Thyroid gland (tissue), 4 donors: ENCODE data around the gene EMILIN3. TPM values are rescaled to one million over a fixed set of nuclear protein-coding genes. Genes with fewer than 3 reads are reported as not detected.

Source experiments
- DNase-seq, 2 donors: peaks; one replicate each; pipeline ENCODE4 v3.0.0-alpha.2; 2019
- H3K27ac ChIP-seq, 3 donors: fragments of 200-600 bp; sonication (generic); 1 replicate in 2 of 3; 2 replicates in 1 of 3; pipeline ENCODE4 v1.5.1; 2016 to 2019; ENCODE audit warnings: mild to moderate bottlenecking in 1 of 3, moderate library complexity in 1 of 3
- H3K27me3 ChIP-seq: fragments of 200-600 bp; sonication (generic); one replicate; pipeline ENCODE4 v1.5.1; 2019
- H3K36me3 ChIP-seq, 2 donors: fragments of 200-600 bp; sonication (generic); one replicate each; pipeline ENCODE4 v1.5.1; 2016 to 2019
- H3K4me1 ChIP-seq, 2 donors: fragments of 200-600 bp; sonication (generic); one replicate each; pipeline ENCODE4 v1.5.1; 2017 to 2019
- H3K4me3 ChIP-seq, 3 donors: fragments of 200-600 bp; sonication (generic); replicated peaks in 1 of 3; 1 replicate in 2 of 3; 2 replicates in 1 of 3; pipeline ENCODE4 v1.5.1; 2016; ENCODE audit warnings: mild to moderate bottlenecking in 1 of 3
- H3K9me3 ChIP-seq: fragments of 200-600 bp; sonication (generic); one replicate; pipeline ENCODE4 v1.5.1; 2017
- CTCF ChIP-seq, 6 experiments: fragments of 200-600 bp in 3 of 6; fragments of 450-650 bp in 3 of 6; sonication (generic) in 3 of 6; IDR thresholded peaks; one replicate each; pipeline ENCODE4 v1.5.1; 2016 to 2019; ENCODE audit warnings: antibody characterized with exemption in 6 of 6, mild to moderate bottlenecking in 2 of 6, inconsistent platforms in 1 of 6, moderate library complexity in 1 of 6
- POLR2A ChIP-seq, 2 donors: fragments of 450-650 bp; IDR thresholded peaks; one replicate each; pipeline ENCODE4 v1.6.1; 2017; ENCODE audit warnings: antibody characterized with exemption in 2 of 2, mild to moderate bottlenecking in 2 of 2, moderate library complexity in 1 of 2
- WGBS, 2 donors: methylation state at CpG; one replicate each; pipeline ENCODE4 v1.1.5; 2017; 5-methylcytosine and 5-hydroxymethylcytosine counted together
- intact Hi-C: fragments of 100-400 bp; cut with DNase I; formaldehyde crosslinking; loops from one replicate; pipeline ENCODE4 v1.15.1; 2023
- total RNA-seq, 4 donors: library from RNA; depleted of rRNA; stranded (reverse); fragments of >200 nt; gene quantifications; one replicate each; pipeline ENCODE4 v1.2.3, GENCODE V29; 2016

The EMILIN3 gene
- total RNA-seq, 4 donors from 2014 or later: 0.27 to 1.3 (median 0.61) TPM

GRCh38 chr20:41391587-41392001 is 25.0 kb upstream of the EMILIN3 start:
- H3K27ac ChIP-seq: no peak overlapping the region
- peaks cover 0 to 7% of the 10 kb centered on the region in 2 donors for H3K4me1 ChIP-seq
- H3K36me3 ChIP-seq: no peaks in the 10 kb centered on the region
- H3K9me3 ChIP-seq: no peaks in the 10 kb centered on the region
- DNase-seq: peak; percentile 31 to 61
- TF ChIP-seq CTCF (IDR thresholded peaks at IDR 0.05) (no peak), POLR2A (IDR thresholded peaks at IDR 0.05) (no peak)
- no peak overlapping the region for H3K4me3 ChIP-seq
- intact Hi-C loops: no loop called here
- no peaks in the 10 kb centered on the region for H3K27me3 ChIP-seq
- WGBS, 2 donors: 21 to 54% methylated on average over 9 to 10 of the region's 10 CpGs

- no peak for DNase-seq
- Histone ChIP-seq H3K27me3 (no peaks in the 10 kb centered on the region), H3K36me3 (no peaks in the 10 kb centered on the region), H3K9me3 (no peaks in the 10 kb centered on the region), H3K4me1 (peaks cover 0 to 8% of the 10 kb centered on the region in 2 donors), H3K27ac (no peak overlapping the region), H3K4me3 (no peak overlapping the region)
- intact Hi-C loops: no loop called here
- TF ChIP-seq POLR2A (IDR thresholded peaks at IDR 0.05) (no peak), CTCF (IDR thresholded peaks at IDR 0.05) (no peak)
- 96 to 98% methylated on average over 3 of the region's 3 CpGs for WGBS, 2 donors
These were observed 24.3 kb upstream of the EMILIN3 start for GRCh38 chr20:41390889-41391288.

- intact Hi-C loops: no loop called here
These were observed 20.8 kb upstream of the EMILIN3 start for GRCh38 chr20:41387444-41387851.

GRCh38 chr20:41386502-41387427 is 20.1 kb upstream of the EMILIN3 start:
- 66 to 77% methylated on average over 14 of the region's 14 CpGs for WGBS, 2 donors
- no peaks in the 10 kb centered on the region for H3K9me3 ChIP-seq
- no peaks in the 10 kb centered on the region for H3K36me3 ChIP-seq
- H3K27ac ChIP-seq: no peak overlapping the region
- no peak for DNase-seq
- intact Hi-C loops: no loop called here
- peaks cover 0 to 8% of the 10 kb centered on the region in 2 donors for H3K4me1 ChIP-seq
- no peaks in the 10 kb centered on the region for H3K27me3 ChIP-seq
- no peak overlapping the region for H3K4me3 ChIP-seq
- TF ChIP-seq CTCF (IDR thresholded peaks at IDR 0.05) (no peak), POLR2A (IDR thresholded peaks at IDR 0.05) (no peak)

More at GRCh38 chr20:41387444-41387851, 20.8 kb upstream of the EMILIN3 start:
- TF ChIP-seq POLR2A (IDR thresholded peaks at IDR 0.05) (no peak), CTCF (IDR thresholded peaks at IDR 0.05) (no peak)
- WGBS, 2 donors: 40 to 43% methylated on average over 9 of the region's 9 CpGs
- peaks cover 0 to 8% of the 10 kb centered on the region in 2 donors for H3K4me1 ChIP-seq
- H3K27me3 ChIP-seq: no peaks in the 10 kb centered on the region
- no peak overlapping the region for H3K4me3 ChIP-seq
- H3K36me3 ChIP-seq: no peaks in the 10 kb centered on the region
- H3K9me3 ChIP-seq: no peaks in the 10 kb centered on the region
- DNase-seq: no peak
- H3K27ac ChIP-seq: no peak overlapping the region

GRCh38 chr20:41382791-41383305 is 16.2 kb upstream of the EMILIN3 start:
- WGBS, 2 donors: 68 to 80% methylated on average over 7 of the region's 7 CpGs
- Histone ChIP-seq H3K27ac (no peak overlapping the region), H3K27me3 (no peaks in the 10 kb centered on the region), H3K9me3 (no peaks in the 10 kb centered on the region), H3K36me3 (no peaks in the 10 kb centered on the region), H3K4me3 (no peak overlapping the region), H3K4me1 (peaks cover 0 to 8% of the 10 kb centered on the region in 2 donors)
- TF ChIP-seq CTCF (IDR thresholded peaks at IDR 0.05) (no peak), POLR2A (IDR thresholded peaks at IDR 0.05) (no peak)
- no peak for DNase-seq
- intact Hi-C loops: no loop called here
